ENCODE measurements around the gene PAPLN. TPM values are rescaled to one million over a fixed set of nuclear protein-coding genes. Genes with fewer than 3 reads are reported as not detected.

PAPLN gene
- total RNA-seq, 1 experiment from 2014 or later = 22.2 TPM

GRCh38 chr14:73265721-73266046, 28.4 kb downstream of the PAPLN start:
- in situ Hi-C loops (cut with HindIII; ENCODE audit: low pct_unique_long_range_greater_than_20kb, low sequenced_read_pairs) (no loop called here), intact Hi-C loops (cut with micrococcal nuclease; ENCODE audit: unreplicated experiment) (no loop called here)
- Histone ChIP-seq H3K27ac (ENCODE audit: low read length) (no peak overlapping the region), H3K4me3 (ENCODE audit: low read depth in 2 of 2, low read length in 2 of 2) (no peak overlapping the region), H3K27me3 (ENCODE audit: control insufficient read depth, insufficient read depth, low read length) (no peaks in the 10 kb centered on the region), H3K9me3 (ENCODE audit: control insufficient read depth, insufficient read depth, low read depth, low read length) (no peaks in the 10 kb centered on the region), H3K36me3 (ENCODE audit: control insufficient read depth, insufficient read depth, low read length) (no peaks in the 10 kb centered on the region), H3K4me1 (ENCODE audit: control insufficient read depth, insufficient read depth, low read length) (no peaks in the 10 kb centered on the region)
- no peak for ATAC-seq
- TF ChIP-seq CTCF (IDR thresholded peaks at IDR 0.05) (no peak), POLR2AphosphoS5 (IDR thresholded peaks at IDR 0.05; ENCODE audit: low read depth, low read length) (no peak), TCF7L2 (IDR thresholded peaks at IDR 0.05; ENCODE audit: low read depth, low read length) (no peak), SIN3A (IDR thresholded peaks at IDR 0.05; ENCODE audit: borderline replicate concordance, insufficient read depth, low read depth, low read length) (no peak)
- TF ChIP-seq, protein P1, sequence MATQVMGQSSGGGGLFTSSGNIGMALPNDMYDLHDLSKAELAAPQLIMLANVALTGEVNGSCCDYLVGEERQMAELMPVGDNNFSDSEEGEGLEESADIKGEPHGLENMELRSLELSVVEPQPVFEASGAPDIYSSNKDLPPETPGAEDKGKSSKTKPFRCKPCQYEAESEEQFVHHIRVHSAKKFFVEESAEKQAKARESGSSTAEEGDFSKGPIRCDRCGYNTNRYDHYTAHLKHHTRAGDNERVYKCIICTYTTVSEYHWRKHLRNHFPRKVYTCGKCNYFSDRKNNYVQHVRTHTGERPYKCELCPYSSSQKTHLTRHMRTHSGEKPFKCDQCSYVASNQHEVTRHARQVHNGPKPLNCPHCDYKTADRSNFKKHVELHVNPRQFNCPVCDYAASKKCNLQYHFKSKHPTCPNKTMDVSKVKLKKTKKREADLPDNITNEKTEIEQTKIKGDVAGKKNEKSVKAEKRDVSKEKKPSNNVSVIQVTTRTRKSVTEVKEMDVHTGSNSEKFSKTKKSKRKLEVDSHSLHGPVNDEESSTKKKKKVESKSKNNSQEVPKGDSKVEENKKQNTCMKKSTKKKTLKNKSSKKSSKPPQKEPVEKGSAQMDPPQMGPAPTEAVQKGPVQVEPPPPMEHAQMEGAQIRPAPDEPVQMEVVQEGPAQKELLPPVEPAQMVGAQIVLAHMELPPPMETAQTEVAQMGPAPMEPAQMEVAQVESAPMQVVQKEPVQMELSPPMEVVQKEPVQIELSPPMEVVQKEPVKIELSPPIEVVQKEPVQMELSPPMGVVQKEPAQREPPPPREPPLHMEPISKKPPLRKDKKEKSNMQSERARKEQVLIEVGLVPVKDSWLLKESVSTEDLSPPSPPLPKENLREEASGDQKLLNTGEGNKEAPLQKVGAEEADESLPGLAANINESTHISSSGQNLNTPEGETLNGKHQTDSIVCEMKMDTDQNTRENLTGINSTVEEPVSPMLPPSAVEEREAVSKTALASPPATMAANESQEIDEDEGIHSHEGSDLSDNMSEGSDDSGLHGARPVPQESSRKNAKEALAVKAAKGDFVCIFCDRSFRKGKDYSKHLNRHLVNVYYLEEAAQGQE (IDR thresholded peaks at IDR 0.05; ENCODE audit: insufficient read depth in 1 of 2, low read depth in 2 of 2, low read length in 1 of 2) = no peak
- ChIA-PET POLR2A (no interaction called here), CTCF (no interaction called here)
- DNase-seq (ENCODE audit: low read depth, low spot score) = no peak
- BruUV-seq (replicated peaks) = no TSS peak

DNA sequence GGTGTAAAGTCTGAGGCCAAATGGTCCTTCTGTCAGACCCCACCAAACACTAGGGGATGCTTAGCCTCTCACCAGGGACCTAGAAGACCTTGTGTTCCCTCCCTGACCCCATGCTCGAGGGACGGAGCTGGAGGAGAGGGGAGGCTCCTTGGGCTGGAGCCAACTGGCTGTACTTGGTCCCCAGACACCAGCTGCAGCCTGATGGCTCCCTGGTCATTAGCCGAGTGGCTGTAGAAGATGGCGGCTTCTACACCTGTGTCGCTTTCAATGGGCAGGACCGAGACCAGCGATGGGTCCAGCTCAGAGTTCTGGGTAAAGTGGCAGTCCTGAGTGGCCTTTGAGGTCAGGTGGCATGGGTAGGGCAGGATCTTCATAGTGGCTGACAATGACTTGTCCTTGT, 29.0 kb downstream of the PAPLN start:
- Histone ChIP-seq H3K4me1 (ENCODE audit: control insufficient read depth, insufficient read depth, low read length) (no peaks in the 10 kb centered on the region), H3K4me3 (ENCODE audit: low read depth in 2 of 2, low read length in 2 of 2) (no peak overlapping the region), H3K36me3 (ENCODE audit: control insufficient read depth, insufficient read depth, low read length) (no peaks in the 10 kb centered on the region), H3K27me3 (ENCODE audit: control insufficient read depth, insufficient read depth, low read length) (no peaks in the 10 kb centered on the region), H3K9me3 (ENCODE audit: control insufficient read depth, insufficient read depth, low read depth, low read length) (no peaks in the 10 kb centered on the region), H3K27ac (ENCODE audit: low read length) (no peak overlapping the region)
- CTCF ChIA-PET = no interaction called here
- no peak for ATAC-seq
- intact Hi-C loops (cut with micrococcal nuclease; ENCODE audit: unreplicated experiment) (no loop called here), in situ Hi-C loops (cut with HindIII; ENCODE audit: low pct_unique_long_range_greater_than_20kb, low sequenced_read_pairs) (no loop called here)
- no TSS peak for BruUV-seq (replicated peaks)
- no peak for TF ChIP-seq POLR2AphosphoS5 (IDR thresholded peaks at IDR 0.05; ENCODE audit: low read depth, low read length)
- no peak for TF ChIP-seq CTCF (IDR thresholded peaks at IDR 0.05)
- TF ChIP-seq TCF7L2 (IDR thresholded peaks at IDR 0.05; ENCODE audit: low read depth, low read length) = no peak
- no peak for TF ChIP-seq SIN3A (IDR thresholded peaks at IDR 0.05; ENCODE audit: borderline replicate concordance, insufficient read depth, low read depth, low read length)
- TF ChIP-seq, protein P1 (IDR thresholded peaks at IDR 0.05; ENCODE audit: insufficient read depth in 1 of 2, low read depth in 2 of 2, low read length in 1 of 2) = no peak
- POLR2A ChIA-PET = no interaction called here
- no peak for DNase-seq (ENCODE audit: low read depth, low spot score)
